ENCODE measurements around the gene KLHL11.

DNA sequence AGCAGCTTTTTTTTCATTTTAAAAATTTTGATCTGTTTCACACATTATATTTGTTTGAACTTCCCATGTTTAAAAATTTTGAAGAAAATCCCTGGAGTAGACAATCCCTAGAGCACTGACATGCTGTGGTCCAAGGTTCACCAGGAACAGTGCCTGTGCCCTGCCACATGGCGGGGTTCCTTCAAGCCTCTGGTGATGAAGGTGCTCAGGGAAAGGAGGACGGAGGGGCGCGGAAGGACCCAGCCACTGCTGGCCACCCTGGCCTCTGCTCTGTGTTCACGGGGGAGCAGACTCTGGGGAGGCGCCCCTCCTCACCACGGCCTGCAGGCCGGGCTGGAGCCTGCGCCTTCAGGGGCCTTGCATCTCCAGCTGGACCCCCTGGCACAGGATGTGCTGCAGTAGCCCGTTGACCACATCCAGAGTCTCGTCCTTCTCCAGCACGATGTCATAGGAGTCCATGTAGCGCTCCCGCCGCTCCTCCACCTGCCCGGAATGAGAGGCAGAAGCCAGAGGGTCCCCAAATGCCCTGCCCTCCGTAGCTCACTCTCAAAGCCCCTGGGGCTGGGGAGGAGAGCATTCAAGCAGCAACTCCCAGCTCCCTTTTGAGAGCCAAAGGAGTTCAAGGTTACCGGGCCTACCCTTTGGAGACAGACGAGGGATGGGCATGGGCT, 39.9 kb downstream of the KLHL11 start:
- TF ChIP-seq CTCF (IDR thresholded peaks at IDR 0.05) (no peak), POLR2A (IDR thresholded peaks at IDR 0.05) (no peak)
